Measurements from ENCODE around the gene LCT.
"Not testable (repeated sequence)": the region's sequence is repeated elsewhere in the genome, so short reads cannot be mapped to it uniquely, and the experiment has no call there.

Gene LCT

DNA sequence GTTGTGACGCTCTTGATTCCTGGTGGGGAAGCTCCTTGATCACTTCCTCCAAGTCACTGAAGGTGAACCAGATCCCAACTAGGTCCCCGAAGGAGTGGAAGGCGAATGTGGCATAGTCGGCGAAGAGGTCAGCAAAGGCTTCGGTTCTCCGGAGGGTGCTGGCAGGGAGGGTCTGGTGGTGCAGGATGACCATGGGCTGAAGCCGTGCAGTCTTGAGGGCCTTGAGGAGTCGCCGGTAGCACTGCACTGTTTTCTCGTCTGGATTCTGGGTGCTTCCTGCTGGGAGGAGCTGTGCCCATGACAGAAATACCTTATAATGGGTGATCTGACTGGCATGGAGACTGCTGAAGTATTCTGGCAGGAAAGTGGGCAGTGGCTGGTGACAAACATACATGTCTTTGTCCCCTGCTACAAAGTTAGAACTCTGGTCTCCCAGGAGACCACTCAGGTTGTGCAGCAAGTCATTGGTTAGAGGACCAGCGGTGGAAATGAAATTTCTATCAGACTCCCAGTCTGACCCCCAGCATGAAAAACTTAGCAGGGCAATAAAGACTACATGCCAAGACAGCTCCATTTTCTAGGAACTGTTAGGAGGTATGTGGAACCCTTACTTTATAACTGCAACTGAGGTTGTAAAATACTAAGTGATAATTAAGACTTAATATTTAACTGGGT lies at the start of gene LCT:
TSS of gene LCT (minus strand) at position 589 of the 675 bp plus-strand sequence. CDS start at position 574, 15 bp downstream.
- DNase-seq = no peak

DNA sequence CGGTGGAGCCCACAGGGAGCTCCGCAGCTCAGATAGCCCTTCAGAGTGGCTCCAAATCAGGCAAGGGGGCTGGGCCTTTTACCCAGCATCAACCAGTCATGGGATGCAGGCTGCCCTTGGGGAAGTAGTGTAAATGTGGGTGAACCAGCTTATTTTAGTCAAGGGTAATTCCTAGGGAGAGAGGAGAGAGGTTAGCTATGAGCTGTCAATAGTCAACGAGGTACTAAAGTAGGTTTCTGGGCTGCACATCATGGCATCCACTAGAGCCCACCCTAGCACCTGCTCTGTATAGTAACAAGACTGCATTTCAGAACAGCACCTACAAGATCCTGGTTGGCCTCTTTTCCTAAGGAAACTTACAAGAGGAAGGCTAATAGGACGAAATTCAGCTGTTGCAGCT lies 48.7 kb upstream of the LCT start:
- no peak for DNase-seq

DNA sequence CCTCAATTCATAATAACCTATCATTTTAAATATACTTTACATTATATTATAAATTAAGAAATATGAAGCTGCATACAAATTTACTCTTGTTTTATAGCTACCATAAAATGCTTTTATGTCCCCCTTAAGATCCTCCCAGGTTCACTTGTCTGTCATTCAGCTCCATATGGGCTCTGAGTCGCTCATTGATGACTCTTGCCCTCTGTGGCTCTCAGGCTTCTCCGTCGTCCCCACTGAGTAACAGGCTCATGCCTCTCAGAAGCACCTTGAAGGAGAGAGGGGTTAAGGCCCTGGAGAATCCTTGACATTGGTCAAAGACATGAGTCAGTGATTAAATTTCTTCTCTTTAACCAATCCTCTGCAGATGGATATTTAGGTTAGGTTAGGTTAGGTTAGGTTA lies 45.4 kb upstream of the LCT start:
- no peak for DNase-seq

DNA sequence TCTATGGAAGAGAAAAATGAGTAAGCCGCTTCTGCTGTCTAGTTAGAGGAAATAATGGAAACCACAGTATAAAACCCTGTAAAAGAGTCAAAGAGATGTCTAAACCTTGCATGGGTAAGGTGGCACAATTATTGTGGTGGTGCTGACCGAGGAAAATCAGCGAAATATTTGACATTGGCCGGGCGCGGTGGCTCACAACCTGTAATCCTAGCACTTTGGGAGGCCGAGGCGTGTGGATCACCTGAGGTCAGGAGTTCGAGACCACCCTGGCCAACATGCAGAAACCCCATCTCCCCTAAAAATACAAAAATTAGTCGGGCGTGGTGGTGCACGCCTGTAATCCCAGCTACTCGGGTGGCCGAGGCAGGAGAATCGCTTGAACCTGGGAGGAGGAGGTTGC lies 39.8 kb upstream of the LCT start:
- not testable (repeated sequence) for DNase-seq

DNA sequence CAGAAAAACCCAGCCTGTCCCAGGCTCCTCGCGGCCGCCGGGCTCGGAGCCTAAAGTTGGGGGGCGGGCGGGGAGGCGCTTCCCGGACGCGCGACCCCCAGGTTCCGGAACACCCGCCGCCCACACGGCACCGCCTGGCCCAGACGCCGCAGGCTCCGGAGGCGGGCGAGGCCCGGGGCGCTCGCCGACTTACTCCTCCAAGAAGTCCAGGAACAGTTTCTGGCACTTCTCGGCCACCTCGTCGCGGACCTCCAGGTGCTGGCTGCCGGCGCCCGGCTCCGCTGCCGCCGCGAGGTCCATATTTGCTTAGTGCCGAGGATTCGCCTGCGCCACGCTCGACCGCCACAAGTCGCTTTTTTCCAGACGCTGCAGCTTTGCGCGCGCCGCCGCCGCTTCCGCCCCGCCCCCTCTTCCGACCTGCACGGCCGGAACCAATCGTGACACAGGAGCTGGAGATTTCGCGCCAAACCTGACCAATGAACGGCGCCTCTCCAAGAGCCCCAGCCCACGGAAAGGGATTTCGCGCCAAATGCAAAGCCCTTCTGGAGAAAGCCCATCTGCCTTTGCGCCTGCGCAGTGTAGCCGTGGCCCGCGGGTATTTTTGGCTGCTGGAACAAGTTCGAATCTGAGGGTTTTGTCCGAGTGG lies 39.2 kb upstream of the LCT start, which contains the start of gene MCM6:
TSS of gene MCM6 (minus strand) at position 378 of the 646 bp plus-strand sequence. CDS start at position 300, 78 bp downstream.
- peak; percentile 97 for DNase-seq

DNA sequence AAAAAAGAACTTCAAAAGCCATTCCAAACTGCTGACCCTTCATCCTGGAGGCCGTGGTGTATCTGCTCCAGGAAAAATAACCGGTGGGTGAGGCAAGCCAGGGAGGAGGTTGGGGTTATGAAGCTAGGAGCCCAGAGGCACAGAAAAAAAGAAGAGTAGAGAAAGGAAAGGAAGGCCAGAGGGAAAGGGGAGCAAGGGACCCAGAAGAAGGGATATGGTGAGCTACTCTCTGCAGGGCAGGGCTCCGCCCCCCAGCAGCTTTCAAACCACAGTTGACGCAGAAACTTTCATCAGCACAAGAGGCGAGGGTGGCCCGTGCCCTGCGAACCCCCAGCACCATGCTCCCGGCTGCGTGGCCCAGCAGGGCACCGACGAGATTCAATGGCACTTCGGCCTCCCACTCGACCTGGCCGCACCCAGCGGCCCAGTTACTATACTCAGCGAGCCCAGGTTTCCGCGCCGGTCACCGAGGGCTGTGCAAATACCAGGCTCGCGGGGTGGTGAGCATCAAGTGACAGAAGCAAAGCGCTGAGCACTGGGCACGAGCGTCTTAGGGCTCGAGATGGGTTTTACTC lies 38.6 kb upstream of the LCT start:
- DNase-seq = no peak

DNA sequence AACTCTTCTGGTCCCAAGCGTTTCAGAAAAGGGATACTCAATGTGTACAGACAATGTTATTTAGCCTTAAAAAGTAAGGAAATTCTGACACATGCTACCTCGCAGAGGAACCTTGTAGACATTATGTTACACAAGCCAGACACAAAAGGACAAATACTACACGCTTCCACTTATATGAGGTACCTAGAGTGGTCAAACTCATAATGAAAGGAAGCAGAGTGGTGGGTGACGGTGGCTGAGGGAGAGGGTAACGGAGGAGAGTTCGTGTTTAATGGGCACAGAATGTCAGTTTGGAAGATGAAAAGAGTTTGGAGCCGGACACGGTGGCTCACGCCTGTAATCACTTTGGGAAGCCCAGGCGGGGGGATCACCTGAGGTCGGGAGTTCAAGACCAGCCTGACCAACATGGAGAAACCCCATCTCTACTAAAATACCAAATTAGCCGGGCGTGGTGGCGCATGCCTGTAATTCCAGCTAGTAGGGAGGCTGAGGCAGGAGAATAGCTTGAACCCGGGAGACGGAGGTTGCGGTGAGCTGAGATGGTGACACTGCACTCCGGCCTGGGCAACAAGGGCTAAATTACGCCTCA lies 37.9 kb upstream of the LCT start:
- DNase-seq = no peak

DNA sequence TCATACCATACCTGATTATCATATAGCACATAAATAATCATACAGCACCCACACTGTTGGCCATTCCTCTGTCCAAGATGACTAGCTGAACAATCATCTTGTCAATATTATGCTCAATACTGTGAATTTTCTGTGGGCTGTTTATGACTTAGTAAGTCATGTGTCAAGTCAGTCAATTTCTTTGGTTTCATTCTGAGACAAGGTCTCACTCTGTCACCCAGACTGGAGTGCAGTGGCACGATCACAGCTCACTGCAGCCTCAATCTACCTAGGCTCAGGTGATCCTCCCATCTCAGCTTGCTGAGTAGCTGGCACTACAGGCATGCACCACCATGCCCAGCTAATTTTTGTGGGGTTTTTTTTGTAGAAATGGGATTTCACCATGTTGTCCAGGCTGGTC lies 33.6 kb upstream of the LCT start:
- DNase-seq = no peak

DNA sequence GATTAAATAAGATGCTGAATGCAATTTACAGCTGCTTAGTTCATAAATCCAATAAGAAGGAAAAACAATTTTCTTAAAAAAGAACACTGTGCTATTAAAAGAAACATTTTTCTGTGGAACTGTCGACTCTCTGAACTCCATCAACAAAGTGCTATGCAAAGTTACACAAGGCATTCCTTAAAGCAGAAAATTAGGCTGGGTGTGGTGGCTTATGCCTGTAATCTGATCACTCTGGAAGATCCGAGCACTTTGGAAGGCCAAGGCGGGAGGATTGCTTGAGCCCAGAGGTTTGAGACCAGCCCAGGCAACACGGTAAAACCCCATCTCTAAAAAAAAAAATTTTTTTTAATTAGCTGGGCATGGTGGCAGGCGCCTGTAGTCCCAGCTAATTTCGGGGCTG lies 26.2 kb upstream of the LCT start:
- DNase-seq = no peak

DNA sequence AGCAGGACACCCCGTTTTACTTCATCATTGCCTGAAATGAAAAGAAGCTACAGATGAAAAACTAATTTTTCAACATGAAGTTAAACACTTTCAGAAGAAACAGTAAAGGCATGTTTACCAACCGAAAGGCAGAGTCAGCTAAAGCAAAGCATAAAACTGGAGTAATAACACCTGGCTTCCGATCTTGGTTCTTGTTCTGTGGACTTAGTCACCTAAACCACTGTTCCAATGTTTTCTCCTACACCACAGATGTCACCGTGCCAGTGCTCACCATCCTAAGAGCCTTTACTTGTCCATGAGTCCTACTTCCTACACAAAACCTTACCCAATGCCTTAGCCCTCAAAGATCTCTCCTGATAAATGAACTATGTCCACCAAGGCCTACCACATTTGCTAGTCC lies 25.7 kb upstream of the LCT start:
- DNase-seq = no peak

DNA sequence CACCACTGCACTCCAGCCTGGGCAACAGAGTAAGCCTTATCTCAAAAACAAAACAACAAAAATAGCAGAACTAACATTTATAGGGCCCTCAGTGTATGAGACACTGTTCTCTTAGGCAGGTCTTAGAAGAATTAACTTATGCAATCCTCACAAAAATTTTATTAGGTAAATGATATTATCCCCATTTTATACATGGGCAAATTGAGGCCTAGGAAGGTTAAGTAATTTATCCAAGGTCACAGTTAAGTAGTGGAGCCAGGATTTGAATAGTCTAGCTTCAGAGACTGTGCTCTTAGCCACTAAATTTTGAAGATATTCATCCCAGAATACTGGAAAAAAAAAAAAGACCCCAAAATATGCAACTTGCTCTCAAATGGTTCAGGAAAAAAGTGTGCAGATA lies 16.4 kb upstream of the LCT start:
- no peak for DNase-seq

DNA sequence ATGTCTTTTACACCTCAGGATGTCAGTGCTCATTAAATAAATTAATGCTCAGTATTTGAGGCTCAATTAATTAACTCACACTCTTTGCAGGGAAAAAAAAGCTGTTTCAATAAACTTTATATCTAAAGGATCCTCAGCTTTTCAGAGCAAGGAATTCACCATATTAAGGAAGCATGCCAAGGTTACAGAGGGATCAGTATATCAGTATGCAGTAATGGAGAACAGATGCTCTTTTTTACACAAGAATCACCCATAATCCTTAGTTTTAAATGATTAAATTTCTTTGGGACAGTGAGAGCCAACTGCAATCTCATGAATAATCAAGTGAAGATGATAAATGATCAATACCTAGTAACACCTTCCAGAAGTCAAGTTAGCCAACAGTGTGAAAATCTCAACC lies 14.9 kb upstream of the LCT start:
- no peak for DNase-seq

DNA sequence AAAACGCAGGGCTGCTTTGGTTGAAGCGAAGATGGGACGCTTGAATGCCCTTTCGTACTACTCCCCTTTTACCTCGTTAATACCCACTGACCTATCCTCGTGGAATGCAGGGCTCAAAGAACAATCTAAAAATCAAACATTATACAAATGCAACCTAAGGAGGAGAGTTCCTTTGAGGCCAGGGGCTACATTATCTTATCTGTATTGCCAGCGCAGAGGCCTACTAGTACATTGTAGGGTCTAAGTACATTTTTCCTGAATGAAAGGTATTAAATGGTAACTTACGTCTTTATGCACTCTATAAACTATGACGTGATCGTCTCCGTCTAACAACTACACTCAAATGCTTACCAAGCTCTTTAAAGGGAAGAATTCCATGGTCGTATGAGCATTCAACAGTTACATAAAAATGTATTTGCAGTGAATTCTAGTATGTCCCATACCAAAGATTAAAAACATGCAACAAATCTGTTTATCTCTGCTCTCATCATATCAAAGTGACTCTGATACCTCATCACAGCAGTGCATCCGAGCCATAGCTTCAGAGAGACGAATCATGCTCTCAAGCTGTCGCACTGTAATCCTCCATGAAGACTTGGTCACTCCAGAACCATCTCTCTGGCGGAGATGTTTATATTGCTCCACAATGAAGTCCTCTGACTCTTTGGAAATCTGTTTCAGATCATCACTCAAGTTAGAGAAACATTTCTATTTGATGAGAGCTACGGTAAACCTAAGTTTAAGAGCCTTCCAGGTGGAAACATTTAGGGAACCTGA lies 14.1 kb upstream of the LCT start:
- DNase-seq = no peak

DNA sequence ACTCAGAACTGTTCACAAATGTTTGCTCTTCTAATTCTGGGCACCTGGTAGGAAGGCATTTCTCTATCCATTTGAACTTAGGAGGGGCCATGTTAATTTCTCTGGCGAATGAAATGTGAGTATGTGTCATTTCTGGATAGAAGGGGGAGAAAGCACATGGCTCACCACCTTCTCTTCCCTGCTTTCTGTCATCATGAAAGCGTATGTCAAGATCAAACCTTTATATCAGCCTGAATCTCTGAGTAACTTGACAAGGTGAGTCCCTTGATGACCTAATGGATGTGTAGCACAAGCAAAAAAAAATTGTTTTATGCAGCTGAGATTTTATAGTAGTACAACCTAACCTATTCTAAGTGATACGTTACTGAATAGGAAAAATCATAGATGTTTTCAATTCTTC lies 12.1 kb upstream of the LCT start:
- DNase-seq = no peak

DNA sequence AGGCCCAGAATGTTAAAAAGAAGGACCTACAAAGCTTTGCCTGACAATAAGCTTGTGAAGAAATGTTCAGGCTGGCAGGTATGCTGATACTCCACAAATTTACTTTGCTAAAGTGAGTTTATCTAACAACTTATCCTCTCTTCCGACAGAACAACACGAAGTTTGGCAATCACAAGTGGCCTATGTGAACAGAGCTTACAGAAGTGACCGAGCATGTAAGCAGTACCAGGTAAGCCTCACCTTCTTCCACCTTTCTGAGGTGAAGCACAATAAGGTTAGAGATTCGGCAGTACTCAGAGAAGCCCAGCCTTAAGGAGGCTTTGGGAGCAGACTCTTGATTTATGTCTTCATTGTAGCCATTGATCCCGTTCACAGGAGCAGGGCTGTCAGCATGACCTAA lies 9.0 kb upstream of the LCT start:
- DNase-seq = no peak

DNA sequence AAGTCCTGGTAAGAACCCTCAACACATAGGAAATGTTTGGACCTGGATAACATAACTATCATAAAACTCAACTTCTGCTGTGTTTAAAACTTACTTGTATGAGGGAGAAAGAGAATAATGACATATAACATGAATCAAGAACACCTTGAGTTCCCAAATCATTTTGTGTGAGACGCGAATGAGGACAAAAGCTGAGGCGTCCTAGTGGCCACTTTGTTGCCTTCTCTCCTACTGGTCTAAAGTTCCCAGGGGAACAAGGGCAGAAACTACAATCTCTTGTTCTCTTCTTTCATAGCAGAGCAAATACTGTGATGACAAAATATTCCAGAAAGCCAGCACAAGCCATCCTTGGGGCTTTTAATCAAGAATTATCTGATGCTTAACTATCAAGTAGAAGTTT lies 8.3 kb upstream of the LCT start:
- no peak for DNase-seq

DNA sequence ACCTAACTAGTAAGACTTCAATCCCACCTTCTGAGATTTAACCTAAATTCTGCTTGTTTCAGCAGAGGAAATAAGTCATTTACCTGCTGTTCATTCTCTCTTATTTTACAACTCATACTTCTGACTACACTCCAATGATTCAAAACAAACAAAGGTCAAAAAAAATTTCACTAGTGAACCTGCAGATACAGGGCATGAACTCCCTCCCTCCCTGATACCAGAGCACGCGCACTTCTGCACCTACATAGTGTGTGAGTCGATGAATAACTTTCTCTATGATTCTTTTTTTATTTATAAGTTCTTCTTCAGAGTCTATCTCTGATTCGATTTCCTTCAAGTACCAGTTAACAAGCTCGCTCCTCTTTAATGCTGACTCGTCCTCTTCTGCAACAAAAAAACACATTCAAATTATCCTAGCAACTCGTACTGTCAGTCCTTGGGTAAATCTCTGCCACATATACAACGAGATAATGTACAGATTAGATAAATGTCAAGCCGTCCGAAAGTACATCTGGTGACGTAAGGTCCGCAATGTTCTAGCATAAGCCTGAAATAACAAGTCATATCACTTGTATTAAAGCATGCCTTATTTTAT lies 7.4 kb upstream of the LCT start:
- no peak for DNase-seq

DNA sequence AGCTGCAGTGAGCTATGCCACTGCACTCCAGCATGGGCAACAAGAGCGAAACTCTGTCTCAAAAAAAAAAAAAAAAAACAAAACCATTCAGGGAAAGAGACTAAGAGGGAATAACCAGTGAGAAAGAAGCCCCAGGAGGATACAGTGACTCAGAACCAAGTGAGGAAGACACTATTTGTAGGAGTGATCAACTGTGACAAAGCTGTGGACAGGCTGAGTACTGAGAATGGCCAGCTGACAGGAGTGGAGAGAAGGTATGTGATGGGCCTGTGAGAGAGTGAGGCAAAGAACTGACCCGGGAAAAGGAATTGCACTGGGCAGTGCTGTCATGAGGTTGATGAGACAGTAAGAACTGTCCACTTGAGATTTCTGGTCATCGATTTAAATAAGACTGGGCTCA lies 6.7 kb upstream of the LCT start:
- no peak for DNase-seq

DNA sequence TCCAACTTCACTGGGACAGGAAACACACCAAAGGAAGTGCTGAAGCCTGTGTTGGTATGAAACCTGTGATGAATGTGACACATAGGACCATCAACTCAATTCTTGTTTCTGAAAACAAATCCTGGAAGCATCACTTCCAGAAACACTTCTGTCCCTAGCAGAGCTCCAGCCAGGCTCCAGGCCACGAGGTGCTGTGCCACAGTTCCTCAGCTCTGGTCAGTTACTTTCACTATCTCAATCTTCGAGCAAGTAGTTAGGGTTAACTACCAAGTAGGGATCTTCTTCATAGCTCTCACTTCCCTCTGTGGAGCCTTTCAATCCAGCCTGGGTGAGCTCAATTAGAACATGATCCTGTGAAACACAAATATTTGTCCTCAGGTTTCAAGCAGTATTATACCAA lies 3.6 kb upstream of the LCT start:
- DNase-seq = no peak

DNA sequence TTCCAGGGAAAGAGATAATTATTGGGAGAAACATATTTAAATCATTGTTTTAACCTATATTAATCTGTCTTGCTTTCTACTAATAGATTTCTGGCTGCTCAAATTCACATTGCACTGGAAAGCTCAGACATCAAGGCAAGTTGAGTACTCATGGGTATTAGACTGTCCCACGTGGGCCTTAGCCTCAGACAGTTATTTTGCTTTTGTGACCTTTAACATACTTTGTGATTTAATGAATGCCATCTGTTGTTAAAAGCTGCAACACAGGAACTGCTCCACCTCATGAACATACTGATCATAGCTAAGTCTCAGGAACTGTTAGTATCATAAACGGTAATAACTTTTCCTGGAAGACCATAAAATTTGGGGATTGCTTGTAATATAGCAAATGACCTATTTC lies 2.7 kb upstream of the LCT start:
- no peak for DNase-seq

DNA sequence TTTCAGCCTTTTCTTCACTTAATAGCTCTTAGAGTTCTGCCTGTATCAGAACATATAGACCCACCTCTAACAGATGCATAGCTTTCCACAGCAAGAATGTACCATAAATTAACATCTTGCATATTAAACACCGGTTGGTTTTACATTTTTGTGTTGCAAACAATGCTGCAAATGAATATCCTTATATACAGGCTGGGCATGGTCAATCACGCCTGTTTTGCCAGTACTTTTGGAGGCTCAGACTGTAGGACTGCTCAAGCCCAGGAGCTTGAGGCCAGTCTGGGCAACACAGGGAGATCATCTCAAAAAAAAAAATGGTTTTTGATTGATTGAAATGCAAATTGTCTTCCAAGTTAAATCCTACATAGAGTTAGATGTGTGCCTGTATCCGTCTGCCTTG lies 1.5 kb upstream of the LCT start:
- no peak for DNase-seq

DNA sequence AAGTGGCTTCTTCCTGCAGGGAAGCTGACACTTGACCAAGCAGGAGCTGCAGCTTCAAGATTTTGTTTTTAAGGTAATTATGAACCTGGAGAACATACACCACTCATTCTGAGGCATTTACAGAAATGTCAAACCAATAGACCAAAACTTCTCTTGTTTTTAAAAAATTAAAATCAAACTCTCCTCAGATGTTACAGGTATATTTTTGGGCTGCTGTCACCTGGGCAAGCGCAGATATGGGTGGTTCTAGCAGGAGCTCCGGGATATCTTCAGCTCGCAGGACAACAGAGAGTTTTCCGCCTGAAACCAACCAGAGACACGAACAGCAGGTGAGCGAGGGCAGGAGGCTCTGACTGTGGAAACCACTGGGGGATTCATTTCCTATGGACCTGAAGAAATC lies 4.1 kb downstream of the LCT start:
- no peak for DNase-seq
